Neutrophil (primary cell): ENCODE data around the gene TMEM121.

Experiments used
- H3K27ac ChIP-seq: fragments of 200-600 bp; sonication (generic); 2 replicates; pipeline ENCODE4 v1.5.1; 2016; ENCODE audit warnings: mild to moderate bottlenecking, moderate library complexity
- H3K27me3 ChIP-seq: fragments of 200-600 bp; sonication (generic); 2 replicates; pipeline ENCODE4 v1.6.0; 2016; ENCODE audit warnings: mild to moderate bottlenecking
- H3K36me3 ChIP-seq: fragments of 200-600 bp; sonication (generic); 2 replicates; pipeline ENCODE4 v1.5.1; 2017
- H3K4me1 ChIP-seq, 2 experiments: fragments of 200-600 bp in 1 of 2; sonication (generic) in 1 of 2; 1 replicate in 1 of 2; 2 replicates in 1 of 2; pipeline versions ENCODE4 v1.5.1 to v1.6.1; 2013 to 2016; ENCODE audit warnings: low read depth in 1 of 2, low read length in 1 of 2, mild to moderate bottlenecking in 1 of 2, moderate library complexity in 1 of 2; ENCODE audit not compliant: control insufficient read depth in 1 of 2, insufficient read depth in 1 of 2
- H3K4me3 ChIP-seq, 2 experiments: fragments of 200-600 bp in 1 of 2; sonication (generic) in 1 of 2; 1 replicate in 1 of 2; 2 replicates in 1 of 2; pipeline ENCODE4 v1.5.1; 2013 to 2016; ENCODE audit warnings: low read depth in 1 of 2, low read length in 1 of 2, mild to moderate bottlenecking in 1 of 2, moderate library complexity in 1 of 2
- H3K9me3 ChIP-seq: fragments of 200-600 bp; sonication (generic); 2 replicates; pipeline ENCODE4 v1.5.1; 2016
- TF ChIP-seq, protein P1 (sequence below): fragments of 200-600 bp; sonication (generic); IDR thresholded peaks from 2 replicates; pipeline ENCODE4 v1.5.1; 2016; ENCODE audit warnings: antibody characterized with exemption

TMEM121 gene

DNA sequence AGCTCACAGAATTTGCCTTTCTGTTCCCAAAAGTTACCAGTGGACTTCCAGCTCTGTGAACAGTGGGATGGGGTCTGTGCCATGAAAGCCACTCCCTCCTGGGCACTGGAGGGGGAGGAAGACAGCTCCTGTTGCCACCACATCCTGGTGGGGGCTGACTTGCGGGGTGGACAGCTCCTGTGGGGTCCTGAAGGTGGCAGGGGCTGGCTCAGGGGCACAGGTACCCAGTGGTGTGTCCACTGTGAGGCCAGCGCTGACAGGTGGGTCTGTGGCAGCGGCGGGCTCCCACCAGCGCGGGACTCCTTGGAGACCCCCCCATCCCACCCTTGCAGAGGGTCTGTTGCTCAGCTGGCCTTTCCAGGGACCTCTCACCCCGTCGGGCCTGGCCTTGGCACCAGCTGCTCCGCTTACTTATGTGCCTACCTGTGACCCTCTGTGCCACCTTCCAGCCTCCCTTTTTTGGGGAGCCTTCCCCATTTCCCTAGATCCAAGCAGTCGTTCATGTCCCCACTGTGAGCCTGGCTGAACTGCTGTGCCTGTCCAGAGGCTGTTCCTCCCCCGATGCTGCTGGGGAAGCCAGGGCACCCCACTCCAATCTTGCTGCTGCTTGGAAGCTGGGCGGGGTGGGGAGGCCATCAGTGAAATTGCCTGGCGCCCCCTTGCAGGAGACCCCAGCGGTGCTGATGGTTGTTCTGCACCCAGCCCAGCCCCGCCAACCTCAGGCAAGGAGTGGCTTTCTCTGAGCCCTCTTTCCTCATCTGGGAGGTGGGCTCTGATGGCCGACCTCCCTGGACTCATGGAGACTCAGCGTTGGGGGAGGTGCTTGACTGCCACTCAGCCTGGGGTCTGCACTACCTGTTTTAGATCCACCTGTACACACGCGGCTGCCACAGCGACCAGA lies 33.2 kb upstream of the TMEM121 start:
- H3K27ac ChIP-seq = no peak overlapping the region
- TF ChIP-seq, protein P1, sequence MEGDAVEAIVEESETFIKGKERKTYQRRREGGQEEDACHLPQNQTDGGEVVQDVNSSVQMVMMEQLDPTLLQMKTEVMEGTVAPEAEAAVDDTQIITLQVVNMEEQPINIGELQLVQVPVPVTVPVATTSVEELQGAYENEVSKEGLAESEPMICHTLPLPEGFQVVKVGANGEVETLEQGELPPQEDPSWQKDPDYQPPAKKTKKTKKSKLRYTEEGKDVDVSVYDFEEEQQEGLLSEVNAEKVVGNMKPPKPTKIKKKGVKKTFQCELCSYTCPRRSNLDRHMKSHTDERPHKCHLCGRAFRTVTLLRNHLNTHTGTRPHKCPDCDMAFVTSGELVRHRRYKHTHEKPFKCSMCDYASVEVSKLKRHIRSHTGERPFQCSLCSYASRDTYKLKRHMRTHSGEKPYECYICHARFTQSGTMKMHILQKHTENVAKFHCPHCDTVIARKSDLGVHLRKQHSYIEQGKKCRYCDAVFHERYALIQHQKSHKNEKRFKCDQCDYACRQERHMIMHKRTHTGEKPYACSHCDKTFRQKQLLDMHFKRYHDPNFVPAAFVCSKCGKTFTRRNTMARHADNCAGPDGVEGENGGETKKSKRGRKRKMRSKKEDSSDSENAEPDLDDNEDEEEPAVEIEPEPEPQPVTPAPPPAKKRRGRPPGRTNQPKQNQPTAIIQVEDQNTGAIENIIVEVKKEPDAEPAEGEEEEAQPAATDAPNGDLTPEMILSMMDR = no peak
- peaks cover 20 to 27% of the 10 kb centered on the region in 2 experiments for H3K4me1 ChIP-seq
- peaks cover 8% of the 10 kb centered on the region for H3K36me3 ChIP-seq
- H3K4me3 ChIP-seq = no peak overlapping the region
- peaks cover 8% of the 10 kb centered on the region for H3K27me3 ChIP-seq
- H3K9me3 ChIP-seq = no peaks in the 10 kb centered on the region

DNA sequence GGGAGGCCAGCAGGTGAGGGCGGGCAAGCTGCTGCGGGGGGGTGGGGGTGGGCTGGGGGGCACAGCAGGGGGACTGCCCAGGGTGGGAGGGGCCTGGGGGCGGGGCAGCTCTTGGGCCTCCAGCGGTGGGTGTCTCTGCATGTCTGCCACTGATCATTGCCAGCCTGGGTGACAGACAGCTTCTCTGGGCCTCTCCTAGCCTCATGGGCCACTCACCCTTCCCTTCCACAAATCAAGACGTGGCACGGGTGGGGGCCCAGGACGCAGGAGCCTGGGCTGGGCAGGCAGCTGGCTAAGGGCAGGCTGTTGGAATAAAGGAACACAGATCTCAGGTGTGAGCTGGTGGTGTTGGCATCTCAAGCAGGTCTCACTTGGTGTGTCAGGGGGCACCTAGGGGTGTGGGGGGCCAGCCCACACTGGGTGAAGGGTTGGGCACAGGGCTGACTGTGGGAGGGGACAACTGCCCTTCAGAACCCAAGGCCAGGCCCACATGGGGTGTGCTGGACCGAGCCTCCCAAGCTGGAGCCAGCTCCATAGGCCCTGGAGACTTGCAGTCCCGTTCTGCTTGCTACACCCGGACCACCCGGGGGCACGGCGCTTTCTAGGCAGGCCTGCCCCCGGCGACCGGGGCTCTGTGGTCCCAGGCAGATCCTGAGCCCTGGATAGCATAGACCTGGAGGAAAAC lies 32.3 kb upstream of the TMEM121 start:
- Histone ChIP-seq H3K9me3 (no peaks in the 10 kb centered on the region), H3K4me1 (peaks cover 19 to 20% of the 10 kb centered on the region in 2 experiments), H3K27me3 (no peaks in the 10 kb centered on the region), H3K36me3 (peaks cover 16% of the 10 kb centered on the region), H3K27ac (no peak overlapping the region), H3K4me3 (no peak overlapping the region)
- TF ChIP-seq, protein P1 = no peak

DNA sequence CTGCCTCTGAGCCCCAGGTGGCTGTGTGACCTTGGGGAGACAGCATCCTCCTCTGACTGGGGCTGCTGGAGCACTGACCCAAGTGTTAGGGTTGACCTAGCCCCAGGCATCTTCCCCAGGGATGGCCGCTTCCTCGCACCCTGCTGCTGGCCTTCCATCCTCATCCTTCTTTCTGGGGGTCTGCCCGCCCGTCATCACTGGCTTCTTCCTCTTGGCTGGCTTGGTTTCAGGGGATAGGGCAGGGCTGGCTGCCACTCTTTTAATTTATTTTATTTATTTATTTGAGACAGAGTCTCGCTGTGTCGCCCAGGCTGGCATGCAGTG lies 31.8 kb upstream of the TMEM121 start:
- Histone ChIP-seq H3K27ac (no peak overlapping the region), H3K9me3 (no peaks in the 10 kb centered on the region), H3K4me3 (no peak overlapping the region), H3K36me3 (peaks cover 18% of the 10 kb centered on the region), H3K4me1 (peaks cover 14 to 15% of the 10 kb centered on the region in 2 experiments), H3K27me3 (no peaks in the 10 kb centered on the region)
- TF ChIP-seq, protein P1 = no peak

DNA sequence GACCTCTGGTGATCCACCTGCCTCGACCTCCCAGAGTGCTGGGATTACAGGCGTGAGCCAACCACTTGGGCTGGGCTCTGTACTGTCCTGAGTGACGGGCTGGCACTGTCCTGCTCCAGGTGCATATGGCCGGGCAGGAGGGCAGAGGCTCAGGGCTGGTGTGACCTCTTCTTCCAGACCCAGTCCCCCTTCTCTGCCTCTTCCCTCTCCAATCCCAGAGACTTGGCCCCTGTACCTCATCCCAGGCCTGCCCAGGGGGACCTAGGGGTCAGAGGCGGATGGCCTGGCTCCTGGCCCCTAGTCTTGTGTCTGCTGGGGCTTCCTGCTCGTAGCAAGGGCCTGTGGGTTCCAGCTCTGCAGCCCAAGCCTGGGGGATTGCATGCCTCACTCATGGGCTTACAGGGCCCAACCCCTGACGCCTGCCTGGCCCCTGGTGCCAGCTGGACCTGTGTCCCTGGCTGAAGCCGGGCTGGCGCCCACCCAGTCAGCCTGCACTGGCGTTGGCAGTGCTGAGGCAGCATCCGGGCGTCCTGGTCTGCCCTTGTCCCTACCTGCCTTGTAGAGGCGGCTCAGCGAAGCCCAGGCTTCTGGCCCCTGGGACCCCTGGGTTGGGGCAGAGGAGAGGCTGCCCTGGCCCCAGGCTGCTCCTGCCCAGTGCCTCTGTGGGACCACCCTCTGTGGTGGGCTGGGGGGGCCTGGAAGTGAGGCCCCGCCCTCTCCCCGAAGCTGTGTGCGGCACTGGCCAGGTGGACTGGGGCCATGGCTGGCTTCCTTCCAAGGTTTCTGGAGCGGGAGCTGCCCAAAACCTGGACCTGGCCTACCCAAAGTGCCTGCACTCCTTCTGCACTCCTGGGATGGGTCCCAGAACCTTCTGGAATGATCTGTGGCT lies 31.0 kb upstream of the TMEM121 start:
- H3K9me3 ChIP-seq = no peaks in the 10 kb centered on the region
- H3K4me1 ChIP-seq = peaks cover 7 to 8% of the 10 kb centered on the region in 2 experiments
- peaks cover 18% of the 10 kb centered on the region for H3K36me3 ChIP-seq
- no peaks in the 10 kb centered on the region for H3K27me3 ChIP-seq
- no peak overlapping the region for H3K4me3 ChIP-seq
- TF ChIP-seq, protein P1 = no peak
- H3K27ac ChIP-seq = no peak overlapping the region
